SK-N-SH (cell line): ENCODE measurements around the gene ADPGK. TPM values are rescaled to one million over a fixed set of nuclear protein-coding genes. Genes with fewer than 3 reads are reported as not detected.
A peak's percentile ranks its signal among the peaks of the same experiment; 100 is the strongest.

ENCODE experiments used
- CTCF ChIA-PET: fragments of 300-600, 350-600 bp; formaldehyde crosslinking; extraction: SDS; loops from one replicate; lab custom pipeline; 2021; lab: Yijun Ruan, JAX
- POLR2A ChIA-PET: fragments of 350-600 bp; sonication (Branson Sonifier 250); formaldehyde crosslinking; extraction: SDS; loops from one replicate; lab custom pipeline; 2020; ENCODE audit warnings: antibody characterized with exemption, inconsistent platforms; lab: Yijun Ruan, JAX
- DNase-seq: peaks from one replicate; pipeline ENCODE4 v3.0.0; 2012
- H2AFZ ChIP-seq: fragments of 200-600 bp; sonication (generic); 2 replicates; pipeline ENCODE4 v1.8.1; 2016; ENCODE audit warnings: antibody characterized with exemption, mild to moderate bottlenecking, low read depth
- H3F3A ChIP-seq: fragments of 200-600 bp; sonication (generic); replicated peaks from 2 replicates; pipeline ENCODE3; 2016; ENCODE audit warnings: antibody characterized with exemption, mild to moderate bottlenecking; ENCODE audit not compliant: insufficient read depth
- H3K27ac ChIP-seq, 2 experiments: fragments of 200-500 bp in 1 of 2; fragments of 200-600 bp in 1 of 2; sonication (Bioruptor generic) in 1 of 2; sonication (generic), shearing (Covaris generic) in 1 of 2; 2 replicates each; pipeline versions ENCODE4 v1.5.1 to v1.6.1; 2014 to 2016; ENCODE audit warnings: low read depth in 2 of 2, inconsistent platforms in 1 of 2, low read length in 1 of 2, mild to moderate bottlenecking in 1 of 2, mixed read lengths in 1 of 2
- H3K27me3 ChIP-seq: fragments of 200-600 bp; sonication (generic), shearing (Covaris generic); 2 replicates; pipeline ENCODE4 v1.6.1; 2016; ENCODE audit warnings: mixed run types; ENCODE audit not compliant: insufficient read depth
- H3K36me3 ChIP-seq, 2 experiments: fragments of 200-500 bp in 1 of 2; fragments of 200-600 bp in 1 of 2; sonication (Bioruptor generic) in 1 of 2; sonication (generic) in 1 of 2; replicated peaks in 1 of 2; 2 replicates each; pipeline versions ENCODE3 to v1.5.1; 2014 to 2016; ENCODE audit warnings: low read length in 1 of 2, mild to moderate bottlenecking in 1 of 2; ENCODE audit not compliant: insufficient read depth in 2 of 2, control insufficient read depth in 1 of 2
- H3K4me1 ChIP-seq, 2 experiments: fragments of 200-500 bp in 1 of 2; fragments of 200-600 bp in 1 of 2; sonication (Bioruptor generic) in 1 of 2; sonication (generic), shearing (Covaris generic) in 1 of 2; 2 replicates each; pipeline versions ENCODE4 v1.5.1 to v1.6.1; 2014 to 2016; ENCODE audit warnings: low read depth in 1 of 2, low read length in 1 of 2, mixed run types in 1 of 2; ENCODE audit not compliant: insufficient read depth in 2 of 2, control insufficient read depth in 1 of 2
- H3K4me2 ChIP-seq: fragments of 200-600 bp; sonication (generic), shearing (Covaris generic); 2 replicates; pipeline ENCODE4 v1.6.1; 2017; ENCODE audit warnings: mixed run types
- H3K4me3 ChIP-seq, 2 experiments: fragments of 200-500 bp in 1 of 2; fragments of 200-600 bp in 1 of 2; sonication (Bioruptor generic) in 1 of 2; sonication (generic), shearing (Covaris generic) in 1 of 2; 2 replicates each; pipeline versions ENCODE4 v1.5.1 to v1.8.1; 2014 to 2016; ENCODE audit warnings: low read depth in 2 of 2, inconsistent platforms in 1 of 2, low read length in 1 of 2, mild to moderate bottlenecking in 1 of 2, mixed read lengths in 1 of 2, moderate library complexity in 1 of 2
- H3K79me2 ChIP-seq: fragments of 200-600 bp; sonication (generic); 2 replicates; pipeline ENCODE4 v1.8.1; 2017; ENCODE audit warnings: mild to moderate bottlenecking; ENCODE audit not compliant: insufficient read depth
- H3K9ac ChIP-seq: fragments of 200-600 bp; sonication (generic); 2 replicates; pipeline ENCODE4 v1.6.1; 2017; ENCODE audit warnings: mixed run types
- H3K9me2 ChIP-seq: fragments of 200-600 bp; sonication (generic); 2 replicates; pipeline ENCODE4 v1.6.1; 2017; ENCODE audit warnings: mixed run types
- H3K9me3 ChIP-seq: fragments of 200-600 bp; sonication (generic); 2 replicates; pipeline ENCODE4 v1.6.1; 2017; ENCODE audit warnings: mixed run types, mild to moderate bottlenecking, moderate library complexity
- H4K20me1 ChIP-seq: fragments of 200-600 bp; sonication (generic); 2 replicates; pipeline ENCODE4 v1.6.1; 2017; ENCODE audit warnings: mild to moderate bottlenecking, mixed run types; ENCODE audit not compliant: insufficient read depth
- FOXJ3 ChIP-seq: sonication (generic); formaldehyde crosslinking; IDR thresholded peaks from 2 replicates; pipeline ENCODE4 v1.5.1; 2020; ENCODE audit warnings: mild to moderate bottlenecking, missing genetic modification reagents
- GABPA ChIP-seq: IDR thresholded peaks from 2 replicates; pipeline ENCODE4 v1.4.0; 2012; ENCODE audit warnings: low read depth, mild to moderate bottlenecking
- GATA2 ChIP-seq: sonication (generic); formaldehyde crosslinking; IDR thresholded peaks from 2 replicates; pipeline ENCODE4 v1.5.0; 2020; ENCODE audit warnings: mild to moderate bottlenecking, missing genetic modification reagents
- MEF2A ChIP-seq: IDR thresholded peaks from 2 replicates; pipeline ENCODE4 v1.4.0; 2012; ENCODE audit warnings: low read depth, borderline replicate concordance
- NFIC ChIP-seq: IDR thresholded peaks from 2 replicates; pipeline ENCODE4 v1.4.0; 2012; ENCODE audit warnings: borderline replicate concordance
- PBX3 ChIP-seq: IDR thresholded peaks from 2 replicates; pipeline ENCODE4; 2012
- POLR2AphosphoS5 ChIP-seq: IDR thresholded peaks from 2 replicates; pipeline ENCODE4 v1.6.1; 2012; ENCODE audit warnings: low read depth, low read length
- RAD21 ChIP-seq: IDR thresholded peaks from 2 replicates; pipeline ENCODE4 v1.6.1; 2012; ENCODE audit warnings: mild to moderate bottlenecking, low read length
- RXRA ChIP-seq: IDR thresholded peaks from 2 replicates; pipeline ENCODE4 v1.4.0; 2012; ENCODE audit warnings: low read depth, mild to moderate bottlenecking, borderline replicate concordance
- TCF12 ChIP-seq: IDR thresholded peaks from 2 replicates; pipeline ENCODE4 v1.4.0; 2012
- WGBS: methylation state at CpG from one replicate; pipeline ENCODE4 v1.1.6; 2017; ENCODE audit warnings: low lambda C conversion rate; 5-methylcytosine and 5-hydroxymethylcytosine counted together
- polyA plus RNA-seq, 3 experiments: library from polyadenylated mRNA; depleted of rRNA; stranded (reverse); fragments of >200 nt; gene quantifications; 2 replicates each; pipeline ENCODE4 v1.2.3, GENCODE V29; 2012
- TF ChIP-seq, protein P1 (sequence below): fragments of 150-350 bp; IDR thresholded peaks from 2 replicates; pipeline ENCODE4 v1.6.1; 2017; ENCODE audit warnings: antibody characterized with exemption, low read length, low read depth, borderline replicate concordance
- TF ChIP-seq, protein P2 (sequence below): fragments of 200-600 bp; sonication (generic); IDR thresholded peaks from 2 replicates; pipeline ENCODE4 v1.6.1; 2017; ENCODE audit warnings: antibody characterized with exemption, mild to moderate bottlenecking, moderate library complexity

Gene ADPGK
- polyA plus RNA-seq, 1 of the 3 experiments (the other 2 are of a cell fraction): 57.3 TPM

GRCh38 chr15:72774696-72775383, 8.7 kb downstream of the ADPGK start:
- Histone ChIP-seq H3K4me1 (no peaks in the 10 kb centered on the region), H3K27me3 (no peaks in the 10 kb centered on the region), H3K9me3 (no peaks in the 10 kb centered on the region), H3K4me2 (no peak overlapping the region), H3K36me3 (peaks cover 48 to 49% of the 10 kb centered on the region in 2 experiments), H3K9me2 (no peaks in the 10 kb centered on the region), H2AFZ (no peak overlapping the region), H3K4me3 (no peak overlapping the region), H3K9ac (no peak overlapping the region), H3K79me2 (peaks cover 75% of the 10 kb centered on the region), H3F3A (no peaks in the 10 kb centered on the region), H3K27ac (no peak overlapping the region), H4K20me1 (0 out of 2 replicates have a peak, but pooled peaks cover 7% of the 10 kb centered on the region)
- DNase-seq: no peak
- CTCF ChIA-PET: interaction anchor here (0.6 kb wide), 1 partner anchor 49 kb away, joined by 3 read pairs; no protein-coding TSS in a partner anchor
- WGBS: 89% methylated on average over 2 of the region's 2 CpGs
- no peak for TF ChIP-seq NFIC
- TF ChIP-seq MEF2A: no peak
- TF ChIP-seq POLR2AphosphoS5: no peak
- no peak for TF ChIP-seq FOXJ3 (CRISPR knock-in tag)
- no peak for TF ChIP-seq RXRA
- TF ChIP-seq TCF12: no peak
- POLR2A ChIA-PET: no interaction called here

- Histone ChIP-seq H3F3A (no peaks in the 10 kb centered on the region), H3K9ac (no peak overlapping the region), H3K9me3 (peaks cover 21% of the 10 kb centered on the region), H3K4me1 (no peaks in the 10 kb centered on the region), H3K79me2 (peaks cover 70% of the 10 kb centered on the region), H3K27me3 (no peaks in the 10 kb centered on the region), H4K20me1 (0 out of 2 replicates have a peak, but pooled peaks cover 7% of the 10 kb centered on the region), H3K27ac (no peak overlapping the region), H2AFZ (no peak overlapping the region), H3K4me2 (no peak overlapping the region), H3K4me3 (no peak overlapping the region), H3K9me2 (no peaks in the 10 kb centered on the region)
- no peak for DNase-seq
- POLR2A ChIA-PET: no interaction called here
- TF ChIP-seq GATA2 (CRISPR knock-in tag) (no peak), POLR2AphosphoS5 (no peak), GABPA (no peak), NFIC (no peak), RAD21 (no peak)
- TF ChIP-seq, protein P1, sequence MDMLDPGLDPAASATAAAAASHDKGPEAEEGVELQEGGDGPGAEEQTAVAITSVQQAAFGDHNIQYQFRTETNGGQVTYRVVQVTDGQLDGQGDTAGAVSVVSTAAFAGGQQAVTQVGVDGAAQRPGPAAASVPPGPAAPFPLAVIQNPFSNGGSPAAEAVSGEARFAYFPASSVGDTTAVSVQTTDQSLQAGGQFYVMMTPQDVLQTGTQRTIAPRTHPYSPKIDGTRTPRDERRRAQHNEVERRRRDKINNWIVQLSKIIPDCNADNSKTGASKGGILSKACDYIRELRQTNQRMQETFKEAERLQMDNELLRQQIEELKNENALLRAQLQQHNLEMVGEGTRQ: no peak
- TF ChIP-seq, all 33 proteins: peak for 0
- CTCF ChIA-PET: no interaction called here
- H3K36me3 ChIP-seq: peaks cover 58 to 78% of the 10 kb centered on the region in 2 experiments
- WGBS: 94% methylated on average over 1 of the region's 1 CpG
Measured at GRCh38 chr15:72771329-72771725, 12.2 kb downstream of the ADPGK start.

GRCh38 chr15:72770673-72771328, 12.8 kb downstream of the ADPGK start:
- Histone ChIP-seq H3K36me3 (peaks cover 58 to 84% of the 10 kb centered on the region in 2 experiments), H3K9me2 (no peaks in the 10 kb centered on the region), H3K9ac (no peak overlapping the region), H4K20me1 (0 out of 2 replicates have a peak, but pooled peaks cover 2% of the 10 kb centered on the region), H3F3A (no peaks in the 10 kb centered on the region), H2AFZ (no peak overlapping the region), H3K9me3 (peaks cover 21% of the 10 kb centered on the region), H3K27me3 (no peaks in the 10 kb centered on the region), H3K4me1 (no peaks in the 10 kb centered on the region), H3K4me2 (no peak overlapping the region), H3K4me3 (no peak overlapping the region), H3K27ac (no peak overlapping the region), H3K79me2 (peaks cover 70% of the 10 kb centered on the region)
- POLR2A ChIA-PET: no interaction called here
- WGBS: 77% methylated on average over 6 of the region's 6 CpGs
- CTCF ChIA-PET: no interaction called here
- DNase-seq: no peak
- TF ChIP-seq, protein P2, sequence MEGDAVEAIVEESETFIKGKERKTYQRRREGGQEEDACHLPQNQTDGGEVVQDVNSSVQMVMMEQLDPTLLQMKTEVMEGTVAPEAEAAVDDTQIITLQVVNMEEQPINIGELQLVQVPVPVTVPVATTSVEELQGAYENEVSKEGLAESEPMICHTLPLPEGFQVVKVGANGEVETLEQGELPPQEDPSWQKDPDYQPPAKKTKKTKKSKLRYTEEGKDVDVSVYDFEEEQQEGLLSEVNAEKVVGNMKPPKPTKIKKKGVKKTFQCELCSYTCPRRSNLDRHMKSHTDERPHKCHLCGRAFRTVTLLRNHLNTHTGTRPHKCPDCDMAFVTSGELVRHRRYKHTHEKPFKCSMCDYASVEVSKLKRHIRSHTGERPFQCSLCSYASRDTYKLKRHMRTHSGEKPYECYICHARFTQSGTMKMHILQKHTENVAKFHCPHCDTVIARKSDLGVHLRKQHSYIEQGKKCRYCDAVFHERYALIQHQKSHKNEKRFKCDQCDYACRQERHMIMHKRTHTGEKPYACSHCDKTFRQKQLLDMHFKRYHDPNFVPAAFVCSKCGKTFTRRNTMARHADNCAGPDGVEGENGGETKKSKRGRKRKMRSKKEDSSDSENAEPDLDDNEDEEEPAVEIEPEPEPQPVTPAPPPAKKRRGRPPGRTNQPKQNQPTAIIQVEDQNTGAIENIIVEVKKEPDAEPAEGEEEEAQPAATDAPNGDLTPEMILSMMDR: peak; percentile 34
- TF ChIP-seq PBX3: no peak
